NCI-H748 (cell line): ENCODE measurements around the gene ABI2.

Experiments
- DNase-seq: peaks from one replicate; lab custom pipeline; 2025; ENCODE audit not compliant: unreplicated experiment; lab: John Stamatoyannopoulos, UW

ABI2 gene

GRCh38 chr2:203471323-203471722 lies 143.1 kb downstream of the ABI2 start:
- DNase-seq: no peak

- DNase-seq: no peak
These were observed 148.7 kb downstream of the ABI2 start for GRCh38 chr2:203476881-203477280.

- DNase-seq: no peak
These were observed 152.4 kb downstream of the ABI2 start for GRCh38 chr2:203480623-203481022.

- DNase-seq: peak; percentile 17
These were observed 156.3 kb downstream of the ABI2 start for GRCh38 chr2:203484266-203485112.

GRCh38 chr2:203489531-203489930 lies 161.3 kb downstream of the ABI2 start:
- no peak for DNase-seq

- DNase-seq: no peak
These were observed 162.2 kb downstream of the ABI2 start for GRCh38 chr2:203490391-203490790.

- no peak for DNase-seq
These were observed 164.8 kb downstream of the ABI2 start for GRCh38 chr2:203492965-203493364.
